HCT116 (cell line): Measurements from ENCODE around the gene SLC35F3. TPM values are rescaled to one million over a fixed set of nuclear protein-coding genes. Genes with fewer than 3 reads are reported as not detected.

ENCODE experiments used
- ATAC-seq: fragments of 200-7000 bp; cut with Tn5 transposase; 2 replicates; pipeline ENCODE4 v1.9.1; 2020; ENCODE audit warnings: mild to moderate bottlenecking, moderate library complexity
- BruUV-seq: library from RNA; stranded (reverse); fragments of 400-500 nt; replicated peaks from 2 replicates; lab custom pipeline; 2021; lab: Mats Ljungman, UMichigan
- CTCF ChIA-PET: fragments of 300-600 bp; sonication (Branson Sonifier 250); formaldehyde crosslinking; loops from one replicate; lab custom pipeline; 2021; ENCODE audit warnings: antibody characterized with exemption; lab: Charles Lee
- POLR2A ChIA-PET: fragments of 300-600, 350-600 bp; sonication (Branson Sonifier 250); formaldehyde crosslinking; loops from one replicate; lab custom pipeline; 2021; ENCODE audit warnings: antibody characterized with exemption; lab: Charles Lee
- RAD21 ChIA-PET, 2 experiments: fragments of 300-600 bp; sonication (Branson Sonifier 250); formaldehyde crosslinking; loops; one replicate each; lab custom pipeline; 2023; ENCODE audit warnings: low total read pairs in 2 of 2; ENCODE audit not compliant: uncharacterized antibody in 2 of 2, unreplicated experiment in 2 of 2, low non-redundant PET in 1 of 2; lab: Charles Lee
- DNase-seq: peaks from one replicate; pipeline ENCODE4 v3.0.0-alpha.2; 2010; ENCODE audit warnings: low read depth, low spot score
- H2AFZ ChIP-seq: fragments of 200-600 bp; shearing (Covaris generic), sonication (generic); 2 replicates; pipeline ENCODE4 v1.6.1; 2017; ENCODE audit warnings: low read depth, mixed run types, mixed read lengths, antibody characterized with exemption, low read length; ENCODE audit not compliant: poor library complexity, severe bottlenecking
- H3K27ac ChIP-seq: 2 replicates; pipeline ENCODE4 v1.5.1; 2012; ENCODE audit warnings: low read depth, low read length
- H3K27me3 ChIP-seq: fragments of 200-600 bp; sonication (generic); 2 replicates; pipeline ENCODE4 v1.6.1; 2016; ENCODE audit warnings: mixed run types, low read length, mixed read lengths; ENCODE audit not compliant: insufficient read depth
- H3K36me3 ChIP-seq, 2 experiments: fragments of 200-500 bp in 1 of 2; fragments of 200-600 bp in 1 of 2; sonication (Bioruptor generic) in 1 of 2; sonication (generic) in 1 of 2; 2 replicates each; pipeline versions ENCODE4 v1.5.1 to v1.6.1; 2014 to 2016; ENCODE audit warnings: low read length in 2 of 2, inconsistent platforms in 1 of 2, mixed read lengths in 1 of 2, mixed run types in 1 of 2; ENCODE audit not compliant: insufficient read depth in 2 of 2, control insufficient read depth in 1 of 2
- H3K4me1 ChIP-seq, 2 experiments: fragments of 200-600 bp in 1 of 2; sonication (generic) in 1 of 2; 2 replicates each; pipeline versions ENCODE4 v1.5.1 to v1.6.1; 2012 to 2017; ENCODE audit warnings: low read length in 2 of 2, inconsistent platforms in 1 of 2, mild to moderate bottlenecking in 1 of 2, mixed read lengths in 1 of 2, mixed run types in 1 of 2, moderate library complexity in 1 of 2; ENCODE audit not compliant: insufficient read depth in 2 of 2, control insufficient read depth in 1 of 2
- H3K4me2 ChIP-seq: fragments of 200-600 bp; sonication (generic); 2 replicates; pipeline ENCODE4 v1.6.1; 2017; ENCODE audit warnings: mixed run types, low read length, mixed read lengths
- H3K4me3 ChIP-seq, 2 experiments: fragments of 200-600 bp in 1 of 2; sonication (generic) in 1 of 2; replicated peaks in 1 of 2; 2 replicates each; pipeline ENCODE4 v1.5.1; 2011 to 2016; ENCODE audit warnings: low read length in 2 of 2, control low read depth in 1 of 2, low read depth in 1 of 2, mild to moderate bottlenecking in 1 of 2, mixed read lengths in 1 of 2, mixed run types in 1 of 2
- H3K79me2 ChIP-seq: fragments of 200-600 bp; sonication (generic); 2 replicates; pipeline ENCODE4 v1.6.1; 2017; ENCODE audit warnings: mild to moderate bottlenecking, mixed run types, low read length, moderate library complexity, mixed read lengths; ENCODE audit not compliant: insufficient read depth
- H3K9ac ChIP-seq: fragments of 200-600 bp; sonication (generic); 2 replicates; pipeline ENCODE4 v1.6.1; 2016; ENCODE audit warnings: low read length, mixed read lengths
- H3K9me2 ChIP-seq: fragments of 200-600 bp; sonication (generic), shearing (Covaris generic); 2 replicates; pipeline ENCODE4 v1.6.1; 2017; ENCODE audit warnings: mixed run types, mild to moderate bottlenecking, moderate library complexity; ENCODE audit not compliant: insufficient read depth
- H3K9me3 ChIP-seq, 2 experiments: fragments of 200-500 bp in 1 of 2; fragments of 200-600 bp in 1 of 2; sonication (Bioruptor generic) in 1 of 2; sonication (generic) in 1 of 2; 2 replicates each; pipeline ENCODE4 v1.6.1; 2014 to 2017; ENCODE audit warnings: low read length in 2 of 2, mixed read lengths in 2 of 2, inconsistent platforms in 1 of 2, low read depth in 1 of 2, mild to moderate bottlenecking in 1 of 2, mixed run types in 1 of 2, moderate library complexity in 1 of 2; ENCODE audit not compliant: control insufficient read depth in 1 of 2, insufficient read depth in 1 of 2
- H4K20me1 ChIP-seq: fragments of 200-600 bp; sonication (generic), shearing (Covaris generic); 2 replicates; pipeline ENCODE4 v1.6.1; 2017; ENCODE audit warnings: mixed run types, mild to moderate bottlenecking, moderate library complexity; ENCODE audit not compliant: insufficient read depth
- CBX3 ChIP-seq: IDR thresholded peaks from 2 replicates; pipeline ENCODE4 v1.6.1; 2012; ENCODE audit warnings: low read depth
- CEBPB ChIP-seq: IDR thresholded peaks from 2 replicates; pipeline ENCODE4 v1.6.1; 2012; ENCODE audit warnings: low read depth
- CTCF ChIP-seq, 3 experiments: fragments of 200-600 bp in 1 of 3; sonication (generic) in 1 of 3; IDR thresholded peaks in 2 of 3; conservative IDR thresholded peaks in 1 of 3; 2 replicates each; pipeline ENCODE4 v1.5.1; 2012 to 2017; ENCODE audit warnings: low read depth in 2 of 3, low read length in 2 of 3, antibody characterized with exemption in 1 of 3, borderline replicate concordance in 1 of 3, control low read depth in 1 of 3, mild to moderate bottlenecking in 1 of 3, mixed read lengths in 1 of 3, mixed run types in 1 of 3, moderate library complexity in 1 of 3; ENCODE audit not compliant: insufficient read depth in 1 of 3
- EGR1 ChIP-seq: IDR thresholded peaks from 2 replicates; pipeline ENCODE4 v1.6.1; 2012; ENCODE audit warnings: low read depth
- ELF1 ChIP-seq: IDR thresholded peaks from 2 replicates; pipeline ENCODE4 v1.6.1; 2012; ENCODE audit warnings: low read depth, borderline replicate concordance
- EZH2 ChIP-seq: fragments of 200-600 bp; sonication (generic); IDR thresholded peaks from 2 replicates; pipeline ENCODE4 v1.6.1; 2017; ENCODE audit warnings: antibody characterized with exemption, mixed run types
- FOSL1 ChIP-seq: IDR thresholded peaks from 2 replicates; pipeline ENCODE4 v1.6.1; 2012; ENCODE audit warnings: low read depth
- JUND ChIP-seq: IDR thresholded peaks from 2 replicates; pipeline ENCODE4 v1.6.1; 2012
- RAD21 ChIP-seq: IDR thresholded peaks from 2 replicates; pipeline ENCODE4 v1.6.1; 2012; ENCODE audit warnings: low read depth, mild to moderate bottlenecking
- ZBTB33 ChIP-seq: IDR thresholded peaks from 2 replicates; pipeline ENCODE4 v1.6.1; 2011; ENCODE audit warnings: mild to moderate bottlenecking, low read length, moderate library complexity; ENCODE audit not compliant: insufficient replicate concordance; ENCODE audit errors: extremely low read depth
- ZNF274 ChIP-seq: fragments of 200-500 bp; sonication (Bioruptor generic); IDR thresholded peaks from 2 replicates; pipeline ENCODE4 v1.6.1; 2014; ENCODE audit warnings: mild to moderate bottlenecking, low read depth, low read length, inconsistent platforms
- intact Hi-C: fragments of 100-400 bp; cut with micrococcal nuclease; formaldehyde crosslinking; loops from 2 replicates; pipeline ENCODE4 v1.10.0; 2022
- total RNA-seq: library from RNA; stranded (reverse); gene quantifications from one replicate; pipeline ENCODE4 v1.2.1, GENCODE V29; 2021; ENCODE audit not compliant: unreplicated experiment

SLC35F3 gene
- total RNA-seq, 1 experiment from 2014 or later: 6.4 TPM

- no peaks in the 10 kb centered on the region for H4K20me1 ChIP-seq
- no peak for DNase-seq
- H3K27me3 ChIP-seq: no peaks in the 10 kb centered on the region
- ATAC-seq: no peak
- no TSS peak for BruUV-seq
- no peak overlapping the region for H3K27ac ChIP-seq
- intact Hi-C loops: no loop called here
- H3K9ac ChIP-seq: no peak overlapping the region
- CTCF ChIA-PET: interaction anchor here (1.7 kb wide), 1 partner anchor 204 kb away, joined by 4 read pairs; no protein-coding TSS in a partner anchor
- H3K9me3 ChIP-seq: no peaks in the 10 kb centered on the region
- RAD21 ChIA-PET: no interaction called here
- TF ChIP-seq RAD21 (no peak), ZBTB33 (no peak), FOSL1 (no peak), CTCF (IDR thresholded peaks at IDR 0.05 in 2 of 3, conservative IDR thresholded peaks at IDR 0.05 in 1 of 3; ENCODE audit: borderline replicate concordance in 1 of 3, insufficient read depth in 1 of 3, low read depth in 2 of 3, low read length in 2 of 3) (no peak), JUND (no peak), ELF1 (no peak), CBX3 (no peak), EGR1 (no peak), CEBPB (no peak), EZH2 (no peak), ZNF274 (no peak)
- no peaks in the 10 kb centered on the region for H3K4me1 ChIP-seq
- POLR2A ChIA-PET: no interaction called here
- no peak overlapping the region for H3K4me2 ChIP-seq
- H2AFZ ChIP-seq: no peak overlapping the region
- no peak overlapping the region for H3K4me3 ChIP-seq
- no peaks in the 10 kb centered on the region for H3K79me2 ChIP-seq
- no peaks in the 10 kb centered on the region for H3K36me3 ChIP-seq
- H3K9me2 ChIP-seq: no peaks in the 10 kb centered on the region
Observed at GRCh38 chr1:234106032-234106431, 201.6 kb downstream of the SLC35F3 start.
